Measurements from ENCODE around the gene ADH4.

The ADH4 gene

DNA sequence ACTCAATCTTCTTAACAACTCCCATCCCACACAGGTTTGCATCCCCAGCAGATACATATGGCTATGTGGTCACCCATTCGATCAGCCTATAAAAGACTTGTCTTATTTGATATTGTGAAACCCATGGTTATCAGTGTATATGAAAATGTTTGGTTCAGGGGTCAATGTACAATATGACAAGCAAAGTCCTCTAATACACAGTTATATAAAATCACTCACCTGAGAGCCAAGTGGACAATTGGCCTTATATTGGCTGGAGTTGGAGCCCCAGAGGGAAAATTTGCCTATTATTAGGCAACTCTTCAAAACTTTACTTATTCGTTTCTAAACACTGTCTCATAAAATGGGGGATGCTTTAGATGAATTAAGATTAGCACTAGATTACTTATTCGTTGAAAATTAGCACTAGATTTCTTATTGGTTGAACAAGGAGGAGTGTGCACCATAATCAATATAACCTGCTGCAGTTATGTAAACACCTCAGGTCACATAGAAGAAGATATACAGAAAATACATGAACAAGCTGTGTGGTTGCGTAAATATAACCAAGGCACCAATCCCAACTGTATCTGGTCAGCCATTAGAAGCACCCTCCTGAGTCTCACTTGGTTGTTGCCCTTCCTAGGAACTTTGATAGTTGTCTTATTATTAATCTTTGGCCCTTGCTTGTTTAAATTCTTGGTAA, 10.7 kb upstream of the ADH4 start:
- Mint-ChIP-seq H3K27ac (no peak overlapping the region), H3K27me3 (peaks cover 1% of the 10 kb centered on the region), H3K4me1 (no peaks in the 10 kb centered on the region), H3K36me3 (peaks cover 5% of the 10 kb centered on the region), H3K4me3 (no peak overlapping the region), H3K9me3 (peaks cover 9% of the 10 kb centered on the region)
- no peak for ATAC-seq (ENCODE audit: low read depth)
- DNase-seq (ENCODE audit: low spot score in 2 of 2) = no peak

- H3K4me3 Mint-ChIP-seq = no peak overlapping the region
- peaks cover 5% of the 10 kb centered on the region for H3K36me3 Mint-ChIP-seq
- H3K9me3 Mint-ChIP-seq = peaks cover 9% of the 10 kb centered on the region
- peaks cover 1% of the 10 kb centered on the region for H3K27me3 Mint-ChIP-seq
- DNase-seq (ENCODE audit: low spot score in 2 of 2) (no peak), ATAC-seq (ENCODE audit: low read depth) (no peak)
- no peaks in the 10 kb centered on the region for H3K4me1 Mint-ChIP-seq
- H3K27ac Mint-ChIP-seq = no peak overlapping the region
Observed at GRCh38 chr4:99151995-99152394, 7.9 kb upstream of the ADH4 start.

DNA sequence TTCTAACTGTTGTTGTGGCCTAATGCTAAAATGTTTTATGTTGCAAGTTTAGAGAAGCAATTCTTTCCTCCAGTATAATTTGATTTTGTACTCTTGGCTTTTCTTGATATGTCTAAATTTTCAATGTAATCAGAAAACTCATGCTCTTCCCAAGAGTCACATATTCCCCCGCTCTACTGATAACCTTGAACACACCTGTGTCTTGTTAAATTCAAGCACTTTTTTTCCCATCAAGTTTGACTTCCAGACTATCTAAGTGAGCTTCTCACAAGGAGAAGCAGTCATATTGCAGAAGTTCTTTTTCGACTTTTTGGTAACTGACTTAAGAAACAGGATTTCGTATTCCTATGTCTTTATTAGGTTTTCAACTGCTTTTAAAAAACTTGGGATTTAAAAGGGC, 7.4 kb upstream of the ADH4 start:
- no peak for ATAC-seq (ENCODE audit: low read depth)
- H3K27me3 Mint-ChIP-seq = peaks cover 1% of the 10 kb centered on the region
- no peak for DNase-seq (ENCODE audit: low spot score in 2 of 2)

GRCh38 chr4:99149426-99150019, 5.4 kb upstream of the ADH4 start:
- H3K4me1 Mint-ChIP-seq = no peaks in the 10 kb centered on the region
- peaks cover 1% of the 10 kb centered on the region for H3K27me3 Mint-ChIP-seq
- no peak for ATAC-seq (ENCODE audit: low read depth)
- no peak for DNase-seq (ENCODE audit: low spot score in 2 of 2)
- peaks cover 9% of the 10 kb centered on the region for H3K9me3 Mint-ChIP-seq
- no peak overlapping the region for H3K27ac Mint-ChIP-seq
- H3K36me3 Mint-ChIP-seq = peaks cover 5% of the 10 kb centered on the region
- H3K4me3 Mint-ChIP-seq = no peak overlapping the region

More for the DNA sequence above, 7.4 kb upstream of the ADH4 start:
- Mint-ChIP-seq H3K4me3 (no peak overlapping the region), H3K4me1 (no peaks in the 10 kb centered on the region), H3K36me3 (peaks cover 5% of the 10 kb centered on the region), H3K9me3 (peaks cover 9% of the 10 kb centered on the region), H3K27ac (no peak overlapping the region)

- no peak overlapping the region for H3K4me3 Mint-ChIP-seq
Observed at GRCh38 chr4:99148550-99148949, 4.5 kb upstream of the ADH4 start.

DNA sequence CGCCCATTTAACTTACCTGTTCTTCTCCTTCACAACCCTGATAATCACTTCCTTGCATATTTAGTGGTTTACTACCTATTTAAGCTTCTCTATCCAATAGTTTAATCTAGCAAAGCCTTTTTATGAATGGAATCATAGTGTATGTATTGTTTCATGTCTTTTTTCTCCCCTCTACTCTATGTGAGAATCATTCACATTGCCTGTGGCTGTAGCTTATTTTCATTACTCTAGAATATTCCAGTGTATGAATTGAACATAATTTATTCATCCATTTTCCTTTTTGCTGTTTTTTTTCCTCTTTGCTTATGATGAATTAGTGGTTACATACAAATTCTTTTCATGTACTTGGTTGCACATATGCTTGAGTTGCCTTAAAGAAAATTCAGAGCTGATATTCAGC, 490 bp upstream of the ADH4 start:
- no peaks in the 10 kb centered on the region for H3K27me3 Mint-ChIP-seq
- H3K27ac Mint-ChIP-seq = no peak overlapping the region
- no peaks in the 10 kb centered on the region for H3K36me3 Mint-ChIP-seq
- H3K9me3 Mint-ChIP-seq = no peaks in the 10 kb centered on the region
- ATAC-seq (ENCODE audit: low read depth) = no peak
- no peak overlapping the region for H3K4me3 Mint-ChIP-seq
- no peak for DNase-seq (ENCODE audit: low spot score in 2 of 2)
- no peaks in the 10 kb centered on the region for H3K4me1 Mint-ChIP-seq

More at GRCh38 chr4:99148550-99148949, 4.5 kb upstream of the ADH4 start:
- Mint-ChIP-seq H3K27ac (no peak overlapping the region), H3K36me3 (peaks cover 5% of the 10 kb centered on the region), H3K27me3 (peaks cover 1% of the 10 kb centered on the region), H3K4me1 (no peaks in the 10 kb centered on the region), H3K9me3 (peaks cover 9% of the 10 kb centered on the region)
- ATAC-seq (ENCODE audit: low read depth) (no peak), DNase-seq (ENCODE audit: low spot score in 2 of 2) (no peak)

GRCh38 chr4:99136329-99136728, 7.8 kb downstream of the ADH4 start:
- Mint-ChIP-seq H3K4me3 (no peak overlapping the region), H3K27me3 (peaks cover 3% of the 10 kb centered on the region), H3K27ac (no peak overlapping the region), H3K4me1 (no peaks in the 10 kb centered on the region), H3K36me3 (no peaks in the 10 kb centered on the region), H3K9me3 (no peaks in the 10 kb centered on the region)
- ATAC-seq (ENCODE audit: low read depth) = no peak
- DNase-seq (ENCODE audit: low spot score in 2 of 2) = no peak

DNA sequence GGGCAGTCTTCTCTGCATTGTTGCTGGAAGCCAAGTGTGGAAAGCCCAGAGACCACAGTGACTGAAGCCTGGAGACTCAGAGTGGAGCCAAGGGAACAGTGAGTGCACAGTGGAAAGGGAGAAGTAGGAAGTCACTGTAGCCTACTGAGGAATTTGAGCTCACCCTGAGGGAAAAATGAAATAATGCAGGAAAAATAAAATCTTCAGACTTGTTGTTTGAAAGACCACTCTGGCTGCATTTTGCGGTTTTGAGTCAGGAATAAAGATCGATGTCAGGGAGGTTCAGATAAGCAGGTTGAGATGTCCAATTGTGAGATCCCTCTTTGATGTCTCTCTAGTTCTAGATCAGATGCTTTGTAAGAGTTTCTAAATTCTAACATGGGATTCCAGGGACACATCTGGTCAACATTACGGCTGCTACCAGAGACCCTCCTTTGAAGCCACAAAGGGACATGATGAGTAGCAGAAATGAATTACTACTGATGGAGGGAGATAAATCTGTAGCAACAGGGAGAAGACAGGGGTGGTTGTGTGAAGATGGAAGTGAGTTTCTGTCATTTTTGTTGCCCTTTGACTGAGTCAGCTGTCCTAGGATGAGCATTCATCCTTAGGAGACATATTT, 8.4 kb downstream of the ADH4 start:
- Mint-ChIP-seq H3K9me3 (no peaks in the 10 kb centered on the region), H3K36me3 (no peaks in the 10 kb centered on the region), H3K27ac (no peak overlapping the region), H3K4me1 (no peaks in the 10 kb centered on the region), H3K27me3 (peaks cover 3% of the 10 kb centered on the region), H3K4me3 (no peak overlapping the region)
- no peak for DNase-seq (ENCODE audit: low spot score in 2 of 2)
- no peak for ATAC-seq (ENCODE audit: low read depth)

- Mint-ChIP-seq H3K27me3 (peaks cover 3% of the 10 kb centered on the region), H3K9me3 (no peaks in the 10 kb centered on the region), H3K36me3 (no peaks in the 10 kb centered on the region), H3K4me3 (no peak overlapping the region), H3K27ac (no peak overlapping the region), H3K4me1 (no peaks in the 10 kb centered on the region)
- ATAC-seq (ENCODE audit: low read depth) (no peak), DNase-seq (ENCODE audit: low spot score in 2 of 2) (no peak)
Observed at GRCh38 chr4:99134586-99134985, 9.5 kb downstream of the ADH4 start.

DNA sequence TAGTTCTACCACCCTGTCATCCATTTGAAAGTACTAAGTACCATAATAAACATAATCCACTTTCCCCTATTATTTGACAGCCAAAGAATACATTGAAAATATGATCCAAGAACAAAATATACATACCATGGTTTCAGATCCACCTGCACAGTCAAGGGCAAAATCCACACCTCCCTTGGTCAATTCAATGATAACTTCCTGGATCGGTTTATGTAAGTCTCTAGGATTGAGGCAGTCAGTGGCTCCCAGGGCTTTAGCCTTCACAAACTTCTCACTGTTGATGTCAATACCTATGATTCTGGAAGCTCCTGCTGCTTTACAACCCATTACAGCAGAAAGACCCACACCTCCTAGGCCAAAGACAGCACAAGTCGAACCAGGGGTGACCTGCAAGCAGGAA, 12.7 kb downstream of the ADH4 start:
- DNase-seq (ENCODE audit: low spot score in 2 of 2) = no peak
- H3K27ac Mint-ChIP-seq = no peak overlapping the region
- H3K4me1 Mint-ChIP-seq = no peaks in the 10 kb centered on the region
- ATAC-seq (ENCODE audit: low read depth) = no peak
- no peaks in the 10 kb centered on the region for H3K36me3 Mint-ChIP-seq
- no peak overlapping the region for H3K4me3 Mint-ChIP-seq
- H3K9me3 Mint-ChIP-seq = no peaks in the 10 kb centered on the region
- H3K27me3 Mint-ChIP-seq = peaks cover 1% of the 10 kb centered on the region

GRCh38 chr4:99126376-99126775, 17.7 kb downstream of the ADH4 start:
- ATAC-seq (ENCODE audit: low read depth) = no peak
- Mint-ChIP-seq H3K4me3 (no peak overlapping the region), H3K27ac (no peak overlapping the region), H3K4me1 (no peaks in the 10 kb centered on the region), H3K36me3 (peaks cover 2% of the 10 kb centered on the region), H3K9me3 (no peaks in the 10 kb centered on the region), H3K27me3 (peaks cover 2% of the 10 kb centered on the region)
- DNase-seq (ENCODE audit: low spot score in 2 of 2) = no peak

- H3K27me3 Mint-ChIP-seq = peaks cover 3% of the 10 kb centered on the region
- no peak overlapping the region for H3K4me3 Mint-ChIP-seq
- H3K36me3 Mint-ChIP-seq = peaks cover 2% of the 10 kb centered on the region
- no peak overlapping the region for H3K27ac Mint-ChIP-seq
- DNase-seq (ENCODE audit: low spot score in 2 of 2) = no peak
- ATAC-seq (ENCODE audit: low read depth) = no peak
- H3K4me1 Mint-ChIP-seq = peaks cover 2% of the 10 kb centered on the region
- no peaks in the 10 kb centered on the region for H3K9me3 Mint-ChIP-seq
Observed at GRCh38 chr4:99121008-99121407, 23.1 kb downstream of the ADH4 start.

DNA sequence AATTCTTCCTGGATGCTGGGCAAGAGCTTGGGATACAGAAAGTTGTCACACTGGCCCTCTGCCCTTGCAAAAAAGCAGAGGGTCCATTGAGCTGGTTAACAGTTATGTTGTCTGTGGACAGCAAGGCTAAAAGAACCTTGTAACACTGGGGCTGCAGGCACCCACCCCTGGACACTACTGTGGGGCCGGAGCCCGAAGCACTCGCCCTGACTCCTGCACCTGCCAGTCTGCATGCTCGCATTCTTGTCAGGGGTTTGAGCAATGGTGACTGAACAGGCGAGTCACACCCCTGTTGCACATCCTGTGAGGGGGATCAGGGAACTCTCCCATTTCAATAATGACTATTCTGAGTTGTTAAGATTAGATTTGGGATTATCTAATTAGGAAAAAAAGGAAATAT, 23.6 kb downstream of the ADH4 start:
- Mint-ChIP-seq H3K9me3 (no peaks in the 10 kb centered on the region), H3K36me3 (no peaks in the 10 kb centered on the region), H3K4me1 (peaks cover 2% of the 10 kb centered on the region), H3K4me3 (no peak overlapping the region), H3K27me3 (peaks cover 2% of the 10 kb centered on the region), H3K27ac (no peak overlapping the region)
- DNase-seq (ENCODE audit: low spot score in 2 of 2) (no peak), ATAC-seq (ENCODE audit: low read depth) (no peak)

GRCh38 chr4:99117876-99118693, 26.0 kb downstream of the ADH4 start:
- Mint-ChIP-seq H3K9me3 (no peaks in the 10 kb centered on the region), H3K36me3 (no peaks in the 10 kb centered on the region), H3K27ac (no peak overlapping the region), H3K27me3 (peaks cover 2% of the 10 kb centered on the region), H3K4me1 (peaks cover 2% of the 10 kb centered on the region), H3K4me3 (no peak overlapping the region)
- DNase-seq (ENCODE audit: low spot score in 2 of 2) (no peak), ATAC-seq (ENCODE audit: low read depth) (no peak)
